ENCODE measurements around the gene LMNTD2.
A peak's percentile ranks its signal among the peaks of the same experiment; 100 is the strongest.

The LMNTD2 gene

GRCh38 chr11:506995-507726 lies 53.4 kb downstream of the LMNTD2 start, which contains the start of gene RNH1:
RNH1 (minus strand) TSS chr11:507242; CDS start chr11:502162, 5,080 bp downstream.
- H3K4me1 ChIP-seq (ENCODE audit: insufficient read depth, low read length, severe bottlenecking) = peaks cover 37% of the 10 kb centered on the region

DNA sequence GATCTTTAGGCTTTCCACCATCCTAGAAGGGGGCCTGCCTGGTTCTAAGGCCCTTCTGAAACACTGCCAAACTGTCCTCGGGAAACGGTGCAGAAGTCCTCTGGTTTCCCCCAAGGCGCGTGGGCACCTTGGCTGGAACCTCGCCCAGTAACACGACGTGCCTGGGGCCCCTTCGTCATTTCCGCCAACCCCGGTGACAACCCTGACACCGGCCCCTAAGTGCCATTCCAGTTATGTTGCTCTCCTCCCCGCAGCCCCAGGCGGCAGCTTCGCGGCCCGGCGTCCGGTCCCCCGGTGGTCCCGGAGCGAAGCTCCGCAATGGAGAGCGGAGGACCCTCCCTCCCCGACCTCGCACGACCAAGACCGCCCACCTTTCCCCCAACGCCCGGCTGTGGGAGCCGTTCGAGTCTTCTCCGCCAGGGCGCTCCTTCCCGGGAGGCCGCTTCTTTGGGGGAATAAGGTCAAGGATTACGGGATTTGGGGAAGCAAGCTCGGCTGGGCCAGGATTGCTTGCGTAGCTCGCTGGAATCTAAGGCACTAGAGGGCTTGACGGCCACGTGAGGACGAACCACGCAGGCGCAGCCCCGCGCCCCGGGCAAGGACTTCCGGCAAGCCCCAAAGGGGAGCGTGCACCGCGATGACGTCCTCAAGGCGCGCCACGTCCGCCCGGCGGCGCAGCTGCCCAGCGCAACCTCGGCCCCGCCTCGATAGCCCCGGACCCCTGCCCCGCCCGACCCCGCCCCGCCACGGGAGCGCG lies 54.1 kb downstream of the LMNTD2 start:
- Histone ChIP-seq H4K20me1 (ENCODE audit: insufficient read depth, low read length) (no peaks in the 10 kb centered on the region), H3K4me2 (ENCODE audit: low read length) (peak overlapping the region; percentile 77), H3K4me3 (ENCODE audit: low read depth, low read length, poor library complexity, severe bottlenecking) (peak overlapping the region; percentile 84), H3K79me2 (ENCODE audit: insufficient read depth, low read length) (0 out of 2 replicates have a peak, but pooled peaks cover 9% of the 10 kb centered on the region), H3K9me2 (ENCODE audit: low read depth, low read length) (no peaks in the 10 kb centered on the region), H3K27me3 (ENCODE audit: insufficient read depth, low read length) (no peaks in the 10 kb centered on the region), H3K4me1 (ENCODE audit: insufficient read depth, low read length, severe bottlenecking) (peaks cover 32% of the 10 kb centered on the region), H2AFZ (ENCODE audit: low read length) (no peak overlapping the region), H3K36me3 (ENCODE audit: insufficient read depth, low read length) (peaks cover 22% of the 10 kb centered on the region; the same call in 1 of the 2 replicates), H3F3A (ENCODE audit: insufficient read depth, low read length) (no peaks in the 10 kb centered on the region), H3K9me3 (ENCODE audit: low read length) (no peaks in the 10 kb centered on the region), H3K9ac (ENCODE audit: low read length) (peak overlapping the region; percentile 96), H3K27ac (ENCODE audit: low read depth, low read length, poor library complexity, severe bottlenecking) (peak overlapping the region; percentile 81)
- TF ChIP-seq, protein P1, sequence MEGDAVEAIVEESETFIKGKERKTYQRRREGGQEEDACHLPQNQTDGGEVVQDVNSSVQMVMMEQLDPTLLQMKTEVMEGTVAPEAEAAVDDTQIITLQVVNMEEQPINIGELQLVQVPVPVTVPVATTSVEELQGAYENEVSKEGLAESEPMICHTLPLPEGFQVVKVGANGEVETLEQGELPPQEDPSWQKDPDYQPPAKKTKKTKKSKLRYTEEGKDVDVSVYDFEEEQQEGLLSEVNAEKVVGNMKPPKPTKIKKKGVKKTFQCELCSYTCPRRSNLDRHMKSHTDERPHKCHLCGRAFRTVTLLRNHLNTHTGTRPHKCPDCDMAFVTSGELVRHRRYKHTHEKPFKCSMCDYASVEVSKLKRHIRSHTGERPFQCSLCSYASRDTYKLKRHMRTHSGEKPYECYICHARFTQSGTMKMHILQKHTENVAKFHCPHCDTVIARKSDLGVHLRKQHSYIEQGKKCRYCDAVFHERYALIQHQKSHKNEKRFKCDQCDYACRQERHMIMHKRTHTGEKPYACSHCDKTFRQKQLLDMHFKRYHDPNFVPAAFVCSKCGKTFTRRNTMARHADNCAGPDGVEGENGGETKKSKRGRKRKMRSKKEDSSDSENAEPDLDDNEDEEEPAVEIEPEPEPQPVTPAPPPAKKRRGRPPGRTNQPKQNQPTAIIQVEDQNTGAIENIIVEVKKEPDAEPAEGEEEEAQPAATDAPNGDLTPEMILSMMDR (IDR thresholded peaks at IDR 0.05; ENCODE audit: low read length) = no peak
- TF ChIP-seq EZH2 (IDR thresholded peaks at IDR 0.05; ENCODE audit: borderline replicate concordance, low read length) = no peak

More at GRCh38 chr11:506995-507726, 53.4 kb downstream of the LMNTD2 start, which contains the start of gene RNH1:
- Histone ChIP-seq H3K79me2 (ENCODE audit: insufficient read depth, low read length) (0 out of 2 replicates have a peak, but pooled peaks cover 9% of the 10 kb centered on the region), H3K9me3 (ENCODE audit: low read length) (no peaks in the 10 kb centered on the region), H3K9ac (ENCODE audit: low read length) (peak within 1 kb of the TSS; percentile 96), H3K27ac (ENCODE audit: low read depth, low read length, poor library complexity, severe bottlenecking) (peak within 1 kb of the TSS; percentile 81), H2AFZ (ENCODE audit: low read length) (no peak within 1 kb of the TSS), H3K4me3 (ENCODE audit: low read depth, low read length, poor library complexity, severe bottlenecking) (peak within 1 kb of the TSS; percentile 84), H3K9me2 (ENCODE audit: low read depth, low read length) (no peaks in the 10 kb centered on the region), H3F3A (ENCODE audit: insufficient read depth, low read length) (no peaks in the 10 kb centered on the region), H3K27me3 (ENCODE audit: insufficient read depth, low read length) (no peaks in the 10 kb centered on the region), H4K20me1 (ENCODE audit: insufficient read depth, low read length) (no peaks in the 10 kb centered on the region), H3K4me2 (ENCODE audit: low read length) (peak within 1 kb of the TSS; percentile 77), H3K36me3 (ENCODE audit: insufficient read depth, low read length) (peaks cover 21% of the 10 kb centered on the region)
- TF ChIP-seq, protein P1 (IDR thresholded peaks at IDR 0.05; ENCODE audit: low read length) = no peak
- no peak for TF ChIP-seq EZH2 (IDR thresholded peaks at IDR 0.05; ENCODE audit: borderline replicate concordance, low read length)

DNA sequence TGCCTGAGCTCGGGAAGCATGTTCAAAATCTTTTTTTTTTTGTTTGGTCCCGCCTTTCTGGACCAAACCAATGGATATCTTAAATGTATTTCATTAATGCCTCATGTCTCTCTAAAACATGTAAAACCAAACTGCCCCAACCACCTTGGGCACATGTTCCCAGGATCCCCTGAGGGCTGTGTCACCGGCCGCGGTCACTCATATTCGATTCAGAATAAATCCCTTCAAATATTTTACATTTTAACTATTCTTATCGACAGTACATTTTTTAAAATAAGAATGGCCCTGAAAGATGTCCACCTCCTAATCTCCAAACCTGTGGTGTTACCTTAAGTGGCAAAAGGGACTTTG lies 55.6 kb downstream of the LMNTD2 start:
- Histone ChIP-seq H3K4me1 (ENCODE audit: insufficient read depth, low read length, severe bottlenecking) (peaks cover 30% of the 10 kb centered on the region), H3K9ac (ENCODE audit: low read length) (peak overlapping the region; percentile 96; the same call in 1 of the 2 replicates), H4K20me1 (ENCODE audit: insufficient read depth, low read length) (no peaks in the 10 kb centered on the region), H3K9me3 (ENCODE audit: low read length) (no peaks in the 10 kb centered on the region), H3K27ac (ENCODE audit: low read depth, low read length, poor library complexity, severe bottlenecking) (no peak overlapping the region), H3K4me3 (ENCODE audit: low read depth, low read length, poor library complexity, severe bottlenecking) (peak overlapping the region; percentile 84), H2AFZ (ENCODE audit: low read length) (no peak overlapping the region), H3K79me2 (ENCODE audit: insufficient read depth, low read length) (0 out of 2 replicates have a peak, but pooled peaks cover 9% of the 10 kb centered on the region), H3K4me2 (ENCODE audit: low read length) (peak overlapping the region; percentile 77), H3K9me2 (ENCODE audit: low read depth, low read length) (no peaks in the 10 kb centered on the region), H3K36me3 (ENCODE audit: insufficient read depth, low read length) (peaks cover 31% of the 10 kb centered on the region), H3F3A (ENCODE audit: insufficient read depth, low read length) (no peaks in the 10 kb centered on the region), H3K27me3 (ENCODE audit: insufficient read depth, low read length) (no peaks in the 10 kb centered on the region)
- TF ChIP-seq, protein P1 (IDR thresholded peaks at IDR 0.05; ENCODE audit: low read length) = no peak
- TF ChIP-seq EZH2 (IDR thresholded peaks at IDR 0.05; ENCODE audit: borderline replicate concordance, low read length) = no peak
